A673 (cell line): ENCODE results near the gene RALBP1. TPM values are rescaled to one million over a fixed set of nuclear protein-coding genes. Genes with fewer than 3 reads are reported as not detected.

ENCODE experiments used
- BruUV-seq: library from RNA; stranded (reverse); fragments of 400-500 nt; replicated peaks from 2 replicates; lab custom pipeline; 2021; lab: Mats Ljungman, UMichigan
- CTCF ChIA-PET: fragments of 300-600 bp; sonication (Branson Sonifier 250); formaldehyde crosslinking; loops from one replicate; lab custom pipeline; 2022; ENCODE audit warnings: antibody characterized with exemption; lab: Charles Lee
- POLR2A ChIA-PET: fragments of 300-600 bp; sonication (Branson Sonifier 250); formaldehyde crosslinking; loops from one replicate; lab custom pipeline; 2022; ENCODE audit warnings: antibody characterized with exemption; ENCODE audit not compliant: low non-redundant PET; lab: Charles Lee
- DNase-seq: peaks from one replicate; pipeline ENCODE4 v3.0.0-alpha.2; 2015; ENCODE audit warnings: low spot score
- H3K27ac ChIP-seq: fragments of 200-600 bp; sonication (generic); 2 replicates; pipeline ENCODE4 v1.5.1; 2016; ENCODE audit warnings: mixed run types, low read depth, mild to moderate bottlenecking, mixed read lengths, antibody characterized with exemption, low read length; ENCODE audit not compliant: poor library complexity, severe bottlenecking
- H3K27me3 ChIP-seq: fragments of 200-600 bp; sonication (generic); replicated peaks from 2 replicates; pipeline ENCODE4 v1.6.1; 2017; ENCODE audit warnings: mixed run types, low read depth, mild to moderate bottlenecking, mixed read lengths, antibody characterized with exemption, low read length; ENCODE audit not compliant: insufficient read depth, poor library complexity
- H3K36me3 ChIP-seq: fragments of 200-600 bp; sonication (generic); 2 replicates; pipeline ENCODE4 v1.6.1; 2016; ENCODE audit warnings: mixed run types, mild to moderate bottlenecking, mixed read lengths, antibody characterized with exemption, low read length; ENCODE audit not compliant: insufficient read depth, poor library complexity, severe bottlenecking
- H3K4me1 ChIP-seq: fragments of 200-600 bp; sonication (generic); 2 replicates; pipeline ENCODE4 v1.6.1; 2017; ENCODE audit warnings: mixed run types, mild to moderate bottlenecking, mixed read lengths, antibody characterized with exemption, low read length; ENCODE audit not compliant: insufficient read depth, poor library complexity, severe bottlenecking
- H3K4me3 ChIP-seq: fragments of 200-600 bp; sonication (generic); 2 replicates; pipeline ENCODE4 v1.5.1; 2016; ENCODE audit warnings: low read depth, mixed run types, mild to moderate bottlenecking, mixed read lengths, low read length; ENCODE audit not compliant: poor library complexity, severe bottlenecking
- H3K9me3 ChIP-seq: fragments of 200-600 bp; sonication (generic); 2 replicates; pipeline ENCODE4 v1.6.1; 2016; ENCODE audit warnings: mixed run types, low read depth, mild to moderate bottlenecking, mixed read lengths, antibody characterized with exemption, low read length; ENCODE audit not compliant: poor library complexity, severe bottlenecking
- EZH2 ChIP-seq: fragments of 200-600 bp; sonication (generic); IDR thresholded peaks from 2 replicates; pipeline ENCODE4 v1.6.1; 2017; ENCODE audit warnings: borderline replicate concordance, low read depth, mild to moderate bottlenecking, mixed read lengths, antibody characterized with exemption, low read length; ENCODE audit not compliant: poor library complexity, severe bottlenecking
- intact Hi-C: fragments of 100-400 bp; cut with micrococcal nuclease; formaldehyde crosslinking; loops from one replicate; pipeline ENCODE4 v1.10.0; 2022; ENCODE audit not compliant: unreplicated experiment
- total RNA-seq: library from RNA; stranded (reverse); gene quantifications from 2 replicates; pipeline ENCODE4 v1.2.3, GENCODE V29; 2021
- TF ChIP-seq, protein P1 (sequence below): fragments of 300-800, 200-600 bp; sonication (generic); conservative IDR thresholded peaks from 2 replicates; pipeline ENCODE4 v1.5.1; 2017; ENCODE audit warnings: low read depth, mild to moderate bottlenecking, antibody characterized with exemption, low read length, moderate library complexity, mixed read lengths

Gene RALBP1
- total RNA-seq, 1 experiment from 2014 or later: 53.5 TPM

- intact Hi-C loops: no loop called here
- no peak for DNase-seq
- CTCF ChIA-PET: no interaction called here
- H3K4me3 ChIP-seq: no peak overlapping the region
- BruUV-seq: no TSS peak
- POLR2A ChIA-PET: interaction anchor here (0.7 kb wide), 1 partner anchor 33 kb away, joined by 3 read pairs; no protein-coding TSS in a partner anchor
- H3K27ac ChIP-seq: no peak overlapping the region
- no peaks in the 10 kb centered on the region for H3K4me1 ChIP-seq
- peaks cover 11% of the 10 kb centered on the region for H3K36me3 ChIP-seq
- TF ChIP-seq, protein P1, sequence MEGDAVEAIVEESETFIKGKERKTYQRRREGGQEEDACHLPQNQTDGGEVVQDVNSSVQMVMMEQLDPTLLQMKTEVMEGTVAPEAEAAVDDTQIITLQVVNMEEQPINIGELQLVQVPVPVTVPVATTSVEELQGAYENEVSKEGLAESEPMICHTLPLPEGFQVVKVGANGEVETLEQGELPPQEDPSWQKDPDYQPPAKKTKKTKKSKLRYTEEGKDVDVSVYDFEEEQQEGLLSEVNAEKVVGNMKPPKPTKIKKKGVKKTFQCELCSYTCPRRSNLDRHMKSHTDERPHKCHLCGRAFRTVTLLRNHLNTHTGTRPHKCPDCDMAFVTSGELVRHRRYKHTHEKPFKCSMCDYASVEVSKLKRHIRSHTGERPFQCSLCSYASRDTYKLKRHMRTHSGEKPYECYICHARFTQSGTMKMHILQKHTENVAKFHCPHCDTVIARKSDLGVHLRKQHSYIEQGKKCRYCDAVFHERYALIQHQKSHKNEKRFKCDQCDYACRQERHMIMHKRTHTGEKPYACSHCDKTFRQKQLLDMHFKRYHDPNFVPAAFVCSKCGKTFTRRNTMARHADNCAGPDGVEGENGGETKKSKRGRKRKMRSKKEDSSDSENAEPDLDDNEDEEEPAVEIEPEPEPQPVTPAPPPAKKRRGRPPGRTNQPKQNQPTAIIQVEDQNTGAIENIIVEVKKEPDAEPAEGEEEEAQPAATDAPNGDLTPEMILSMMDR: no peak
- TF ChIP-seq EZH2: no peak
- H3K27me3 ChIP-seq: no peaks in the 10 kb centered on the region
- H3K9me3 ChIP-seq: no peaks in the 10 kb centered on the region
Measured at GRCh38 chr18:9542924-9543323, 67.6 kb downstream of the RALBP1 start.

DNA sequence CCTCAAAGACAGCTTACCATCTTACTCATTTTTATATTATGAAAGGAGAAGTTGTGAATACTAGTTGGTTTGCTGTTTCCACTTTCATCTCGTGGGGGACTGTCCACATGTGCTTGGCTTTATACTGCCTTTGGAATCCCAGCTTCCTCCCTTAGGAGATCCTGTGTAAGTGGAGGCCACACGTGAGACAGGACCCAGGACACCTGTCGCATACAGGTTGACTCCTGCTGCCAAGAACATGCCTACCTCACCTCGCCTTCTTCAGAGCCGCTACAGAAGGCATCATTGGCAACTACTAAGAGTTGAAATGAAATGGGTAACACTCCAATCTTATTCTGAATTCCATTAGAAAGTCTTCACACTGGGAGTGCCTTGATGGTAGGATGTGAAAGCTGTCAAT is 69.7 kb downstream of the RALBP1 start:
- intact Hi-C loops: no loop called here
- POLR2A ChIA-PET: no interaction called here
- Histone ChIP-seq H3K4me1 (no peaks in the 10 kb centered on the region), H3K36me3 (peaks cover 27% of the 10 kb centered on the region), H3K27ac (no peak overlapping the region), H3K4me3 (no peak overlapping the region), H3K27me3 (no peaks in the 10 kb centered on the region), H3K9me3 (no peaks in the 10 kb centered on the region)
- BruUV-seq: no TSS peak
- CTCF ChIA-PET: no interaction called here
- TF ChIP-seq, protein P1: no peak
- DNase-seq: no peak

DNA sequence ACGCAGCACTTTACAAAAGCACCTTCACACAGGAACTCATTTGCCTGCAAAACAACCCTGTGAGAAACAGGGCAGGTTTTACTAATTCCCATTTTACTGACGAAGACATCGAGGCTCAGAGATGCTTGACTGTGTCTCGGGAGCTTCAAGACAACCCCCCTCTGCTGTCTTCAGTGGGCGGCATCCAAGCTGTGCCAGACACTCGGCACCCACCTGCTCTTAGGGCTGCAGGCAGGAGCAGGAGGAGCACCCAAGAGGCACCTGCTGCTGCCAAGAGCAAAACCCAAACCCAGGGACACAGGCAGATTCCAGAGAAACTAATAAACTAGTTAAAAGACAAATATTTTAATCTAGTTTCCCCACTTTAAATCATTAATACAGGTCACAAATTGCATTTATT is 71.2 kb downstream of the RALBP1 start:
- Histone ChIP-seq H3K4me1 (no peaks in the 10 kb centered on the region), H3K27me3 (no peaks in the 10 kb centered on the region), H3K36me3 (peaks cover 34% of the 10 kb centered on the region), H3K9me3 (no peaks in the 10 kb centered on the region), H3K4me3 (no peak overlapping the region), H3K27ac (no peak overlapping the region)
- no peak for DNase-seq
- POLR2A ChIA-PET: no interaction called here
- BruUV-seq: no TSS peak
- TF ChIP-seq, protein P1: no peak
- TF ChIP-seq EZH2: no peak
- intact Hi-C loops: no loop called here
- CTCF ChIA-PET: no interaction called here
